Activated naive CD4-positive, alpha-beta T cell treated with anti-CD3 and anti-CD28 coated beads, Interleukin-2, amount 50 U/mL, for 16 hours (primary cell): Measurements from ENCODE around the gene AFDN.

Source experiments
- DNase-seq: peaks from one replicate; pipeline ENCODE4 v3.0.0-alpha.2; 2020

The AFDN gene

GRCh38 chr6:167795321-167795811, 31.3 kb upstream of the AFDN start:
- DNase-seq: no peak

DNA sequence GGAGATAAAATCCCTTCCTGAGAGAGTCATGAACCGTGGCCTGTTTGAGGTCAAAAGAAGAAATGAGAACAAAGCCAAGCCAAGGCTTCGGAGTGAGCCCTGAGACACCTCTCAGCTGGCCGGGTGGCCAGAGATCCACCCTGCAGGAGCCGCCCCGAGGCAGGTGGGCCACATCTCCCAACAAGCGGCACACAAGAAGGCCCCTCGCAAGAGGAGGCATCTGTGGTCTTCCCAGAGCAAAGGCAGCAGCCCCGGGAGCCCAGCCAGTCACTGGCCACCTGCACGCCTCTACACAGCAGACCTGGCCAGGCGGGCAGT, 30.9 kb upstream of the AFDN start:
- DNase-seq: no peak

DNA sequence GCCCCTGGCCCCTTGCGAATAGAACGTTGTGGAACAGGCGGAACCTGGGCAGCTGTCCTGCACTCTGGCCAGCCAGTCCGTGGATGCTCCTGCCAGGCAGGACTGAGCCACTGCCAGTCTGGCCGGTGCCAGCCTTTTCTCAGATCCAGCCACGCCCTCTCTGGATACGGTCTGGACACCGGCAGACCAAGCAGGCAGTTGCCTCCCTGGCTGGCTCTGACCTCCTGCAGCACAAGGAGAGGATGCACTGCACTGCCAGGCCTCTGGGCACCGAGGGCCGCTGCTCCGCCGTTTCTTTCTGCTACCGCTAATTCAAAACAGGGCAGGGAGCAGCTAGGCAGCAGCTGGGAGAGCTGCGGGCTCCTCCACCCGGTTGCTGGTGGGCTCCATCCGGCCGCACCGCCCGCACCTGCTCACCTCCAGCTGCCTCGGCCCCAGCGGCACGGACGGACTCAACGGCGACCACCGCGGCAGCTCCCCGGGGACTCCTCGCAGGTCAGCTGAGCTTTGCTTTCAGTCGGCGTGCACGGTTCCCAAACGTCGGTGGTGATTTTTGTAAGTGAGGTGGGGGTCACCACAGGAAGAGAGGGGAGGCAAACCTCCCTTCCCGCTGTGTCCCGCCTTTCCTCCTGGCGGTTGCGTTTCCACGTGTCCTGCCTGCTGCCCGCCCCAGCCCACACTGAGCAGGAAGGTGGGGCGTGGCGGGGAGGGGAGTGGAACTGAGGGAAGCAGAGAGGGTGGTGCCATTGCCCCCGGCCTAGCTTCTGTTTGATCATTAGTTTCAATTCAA, 30.3 kb upstream of the AFDN start:
- no peak for DNase-seq

DNA sequence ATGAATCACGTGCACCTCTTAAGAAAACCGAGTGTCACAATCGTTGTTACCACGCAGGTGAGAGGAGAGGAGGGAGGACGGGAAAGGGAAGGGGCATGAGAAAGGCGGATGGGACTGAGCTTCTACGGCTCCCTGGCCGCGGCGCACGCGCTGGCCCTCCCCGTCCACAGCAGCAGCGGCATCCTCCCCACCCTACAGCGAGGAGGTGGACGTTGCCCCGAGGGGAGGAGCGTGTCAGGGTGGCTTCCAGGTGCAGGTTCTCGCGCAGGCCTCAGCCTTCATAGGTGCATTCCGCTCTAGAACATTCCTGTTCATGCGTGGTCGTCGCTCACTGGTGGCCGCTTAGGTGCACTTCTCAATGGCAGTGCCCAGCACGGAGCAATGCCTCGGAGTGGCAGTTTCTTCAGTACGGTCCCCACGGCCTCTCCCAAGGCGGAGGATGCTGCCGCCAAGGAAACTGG, 29.7 kb upstream of the AFDN start:
- DNase-seq: no peak

DNA sequence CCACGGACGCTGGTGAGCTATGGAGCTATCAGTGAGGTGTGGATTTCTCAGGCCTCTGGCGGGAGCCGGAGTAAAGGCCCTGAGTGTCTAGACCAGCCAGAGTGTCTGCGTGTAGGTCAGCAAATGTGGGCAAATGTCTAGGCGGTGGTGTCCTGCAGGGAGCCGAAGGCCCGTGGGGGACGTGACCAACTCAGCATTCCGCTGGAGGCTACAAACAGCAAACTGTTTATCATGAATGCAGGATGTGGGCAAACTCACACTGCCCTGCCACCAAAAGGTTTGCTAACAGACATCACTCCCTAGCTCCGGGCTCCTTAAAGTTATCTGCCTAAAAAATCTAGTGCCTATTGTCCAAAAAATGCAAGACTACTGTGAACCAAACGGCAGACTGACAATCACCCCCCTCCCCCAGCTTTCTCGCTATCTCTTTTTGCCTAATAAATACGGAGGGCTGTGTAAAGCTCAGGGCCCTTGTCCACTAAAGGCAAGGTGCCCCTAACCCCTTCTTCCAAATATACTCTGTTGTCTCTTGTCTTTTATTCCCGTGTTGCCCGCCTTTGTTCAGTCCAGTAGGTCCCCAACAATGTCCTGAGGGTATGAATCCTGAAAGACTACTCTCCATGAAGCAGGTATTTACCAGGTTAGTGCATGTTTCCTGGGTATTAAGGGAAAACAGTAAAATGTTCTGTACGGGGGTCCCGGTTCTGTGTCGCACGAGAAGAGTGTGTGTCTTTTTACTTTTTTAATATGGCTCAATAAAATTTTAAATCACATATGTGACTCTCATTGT, 29.0 kb upstream of the AFDN start:
- no peak for DNase-seq

DNA sequence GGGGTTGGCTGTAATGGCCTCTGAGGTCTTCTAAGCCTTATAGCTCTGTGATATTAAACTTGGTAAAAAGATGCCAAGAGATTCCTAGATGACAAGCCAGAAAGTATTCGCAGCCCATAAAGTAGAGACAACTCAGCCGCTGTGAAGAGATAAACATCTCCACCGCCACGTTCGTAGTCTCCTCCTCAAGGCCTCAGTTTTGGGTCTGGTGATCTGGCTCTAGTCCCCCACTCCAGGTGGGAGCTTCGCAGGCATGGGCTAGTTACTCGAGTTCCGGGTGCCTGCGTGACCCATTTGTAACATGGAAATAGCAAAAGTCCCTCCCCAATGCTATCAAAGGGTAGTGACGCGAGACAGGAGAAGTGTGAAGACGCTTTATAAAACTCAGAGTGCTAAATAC, 28.3 kb upstream of the AFDN start:
- DNase-seq: no peak

DNA sequence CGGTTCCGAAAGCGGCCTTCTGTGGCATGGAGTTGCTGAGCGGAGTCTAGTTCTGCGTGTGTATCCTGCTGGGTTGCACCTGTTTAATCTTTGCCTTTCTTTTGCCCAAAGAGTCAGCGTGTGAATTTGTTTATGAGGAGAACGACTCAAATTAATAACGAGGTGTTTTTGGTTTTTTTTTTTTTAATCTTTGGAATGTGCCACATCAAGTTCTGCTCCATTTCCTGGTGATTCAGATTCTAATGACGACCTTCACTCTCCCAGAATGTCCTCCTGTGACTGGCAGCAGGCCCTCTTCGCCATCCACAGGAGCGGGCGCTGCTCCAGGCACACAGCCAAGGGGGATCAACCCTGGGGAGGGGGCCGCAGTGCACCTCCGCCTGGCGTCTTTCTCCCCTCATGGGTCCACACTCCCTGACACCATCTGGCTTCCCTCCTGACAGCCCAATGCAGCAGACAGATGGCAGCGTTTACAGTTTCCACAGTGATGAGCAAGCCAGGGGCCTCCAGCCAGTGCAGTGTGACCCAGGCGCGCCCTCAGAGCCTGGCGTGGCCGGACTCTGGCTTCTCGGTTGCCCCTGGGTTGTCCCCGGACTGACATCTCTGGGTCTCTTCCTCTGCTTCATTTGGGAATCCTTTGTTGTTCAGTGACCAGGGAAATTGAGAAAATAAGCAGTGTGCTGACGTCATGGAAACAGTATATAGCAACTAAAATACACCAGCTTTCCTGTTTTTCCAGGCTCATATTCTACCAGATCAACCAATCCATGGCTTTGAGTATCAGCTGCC, 27.5 kb upstream of the AFDN start:
- no peak for DNase-seq

- DNase-seq: no peak
Observed at GRCh38 chr6:167800549-167800948, 26.2 kb upstream of the AFDN start.

DNA sequence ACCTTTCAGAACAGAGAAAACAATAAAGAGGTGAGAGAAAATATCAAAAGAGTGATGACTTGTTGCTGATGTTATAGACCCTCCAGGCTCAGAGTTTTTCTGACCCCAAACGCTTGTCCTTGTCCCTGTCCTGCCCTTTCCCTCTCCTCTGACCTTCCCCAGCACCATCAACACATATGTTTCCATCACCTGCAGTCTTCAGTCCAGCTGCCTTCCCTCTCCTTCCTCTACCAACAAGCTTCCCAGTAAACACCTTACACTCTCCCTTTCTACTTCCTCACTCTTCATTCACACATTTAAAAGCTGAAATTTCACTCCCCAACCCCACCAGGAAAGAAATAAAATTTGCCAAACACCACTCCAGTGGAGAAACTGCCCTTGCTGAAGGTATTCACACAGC, 25.4 kb upstream of the AFDN start:
- no peak for DNase-seq

DNA sequence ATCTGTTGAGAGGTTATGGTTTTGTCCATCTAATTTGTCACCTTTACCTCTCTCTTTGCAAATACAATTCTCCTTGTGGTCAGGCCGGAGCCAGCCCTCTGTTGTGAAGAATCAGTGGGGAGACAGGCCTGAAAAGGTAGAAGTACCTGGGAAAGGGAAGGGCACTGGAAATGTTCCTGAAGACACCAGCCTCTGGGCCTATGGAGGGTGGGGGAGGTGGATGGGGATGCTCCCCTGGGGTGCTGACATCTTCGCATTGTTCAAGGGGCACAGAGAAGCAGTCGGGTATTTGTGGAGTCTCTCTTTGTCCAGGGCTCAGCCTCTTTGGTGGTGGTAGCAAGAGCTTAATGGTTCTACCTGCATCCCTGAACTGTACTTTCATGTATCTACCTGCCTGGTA, 24.4 kb upstream of the AFDN start:
- no peak for DNase-seq

DNA sequence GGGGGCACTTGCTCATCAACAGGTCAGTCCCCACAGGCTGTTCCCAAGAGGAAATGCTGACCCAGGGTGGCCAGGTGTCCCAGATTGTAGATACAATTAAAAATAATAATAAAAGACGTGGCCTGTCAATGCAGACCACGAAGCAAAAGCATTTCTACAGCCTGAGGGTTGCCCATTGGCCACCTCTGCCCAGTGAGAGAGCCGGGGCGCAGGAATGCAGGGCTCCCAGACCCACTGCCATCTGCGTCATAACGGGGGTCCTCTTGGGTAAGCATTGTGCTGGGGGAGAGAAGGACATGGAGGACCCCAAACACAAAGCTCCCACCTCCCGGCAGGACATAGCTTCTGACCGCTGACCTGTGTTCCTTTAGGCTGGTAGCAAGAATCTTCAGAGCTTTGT, 22.9 kb upstream of the AFDN start:
- DNase-seq: no peak

- DNase-seq: no peak
Observed at GRCh38 chr6:167804281-167805013, 22.3 kb upstream of the AFDN start.

DNA sequence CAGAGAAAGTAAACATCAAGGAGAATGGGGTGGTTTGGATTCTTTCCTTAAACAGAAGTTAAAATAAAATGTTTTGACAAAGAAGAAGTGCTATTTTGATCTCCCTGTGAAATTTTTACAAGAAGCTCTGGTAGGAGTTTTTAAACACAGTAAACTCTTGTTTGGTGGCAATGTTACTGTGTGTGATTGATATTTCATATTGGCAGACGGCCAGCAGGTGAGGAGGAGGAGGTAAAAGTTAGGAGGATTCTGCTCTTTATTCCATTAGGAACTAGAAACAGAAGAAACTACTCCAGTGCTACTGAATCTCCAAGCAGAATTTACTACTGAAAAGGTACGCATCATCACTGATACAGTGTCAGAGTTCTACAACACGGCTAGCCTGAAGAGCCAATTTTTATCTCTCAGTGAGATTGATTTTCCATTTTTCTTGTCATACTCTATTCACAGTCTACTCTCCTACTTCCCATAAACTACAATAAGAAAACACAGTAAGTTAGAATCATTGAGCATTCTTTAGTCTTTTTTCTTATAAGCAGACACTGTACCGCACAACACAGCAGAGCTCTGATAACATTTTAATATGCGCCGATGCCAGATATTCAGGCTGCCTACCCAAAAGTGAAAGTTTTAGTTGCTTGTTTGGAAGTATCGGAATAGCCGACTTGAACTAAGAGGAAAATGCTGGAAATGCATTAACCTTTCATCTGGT, 21.2 kb upstream of the AFDN start:
- DNase-seq: no peak

- DNase-seq: no peak
Observed at GRCh38 chr6:167806061-167806700, 20.5 kb upstream of the AFDN start.

GRCh38 chr6:167807200-167807599, 19.5 kb upstream of the AFDN start:
- DNase-seq: no peak

GRCh38 chr6:167807756-167808155, 19.0 kb upstream of the AFDN start:
- DNase-seq: no peak

DNA sequence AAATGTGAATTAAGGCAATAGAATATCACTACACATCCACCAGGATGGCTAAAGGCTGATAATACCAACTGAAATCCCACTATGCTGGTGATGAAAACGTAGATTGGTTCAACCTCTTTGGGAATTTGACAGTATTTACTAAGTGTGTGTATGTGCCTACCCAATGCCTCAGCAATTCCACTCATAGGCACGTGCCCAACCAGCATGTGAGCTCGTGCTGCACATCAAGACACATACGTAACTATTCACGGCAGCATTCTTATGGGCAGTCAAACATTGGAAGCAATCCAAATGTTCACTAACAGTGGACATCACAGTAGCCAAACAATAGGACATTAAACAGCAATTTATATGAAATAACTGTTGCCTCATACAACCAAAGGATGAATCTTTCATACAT, 15.7 kb upstream of the AFDN start:
- DNase-seq: no peak

DNA sequence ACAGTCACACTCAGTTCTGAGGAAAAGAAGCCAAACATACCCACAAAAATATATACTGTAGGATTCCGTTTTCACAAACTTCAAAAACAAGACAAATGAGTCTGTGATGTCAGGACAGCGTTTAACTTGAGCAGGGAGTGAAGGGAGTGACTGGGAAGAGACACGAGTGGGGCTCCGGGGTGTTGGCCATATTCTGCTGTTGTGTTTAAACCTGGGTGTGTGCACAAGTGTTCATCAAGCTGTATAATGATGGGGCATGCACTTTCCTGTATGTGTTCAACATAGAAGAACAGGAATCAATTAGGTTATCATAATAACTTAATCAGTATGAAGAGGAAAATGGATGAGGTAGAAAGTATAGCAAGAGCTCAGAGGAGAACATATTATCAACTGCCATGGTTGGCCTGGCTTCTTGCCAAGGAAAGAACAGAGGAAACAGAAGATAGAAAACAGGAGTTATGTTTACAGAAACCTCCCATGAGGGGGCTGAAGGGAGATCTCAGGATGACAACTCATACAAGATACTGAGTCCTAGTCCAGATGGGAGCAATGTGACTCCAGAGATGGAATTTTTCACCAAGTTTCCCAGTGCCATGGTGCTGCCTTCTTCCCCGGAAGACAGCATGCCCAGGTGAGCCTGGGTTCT, 15.1 kb upstream of the AFDN start:
- no peak for DNase-seq

- DNase-seq: no peak
Observed at GRCh38 chr6:167812088-167812487, 14.6 kb upstream of the AFDN start.

GRCh38 chr6:167815296-167815980, 11.3 kb upstream of the AFDN start:
- no peak for DNase-seq
